Measurements from ENCODE around the gene INAFM1. TPM values are rescaled to one million over a fixed set of nuclear protein-coding genes. Genes with fewer than 3 reads are reported as not detected.
A peak's percentile ranks its signal among the peaks of the same experiment; 100 is the strongest.
"Not testable (repeated sequence)": the region's sequence is repeated elsewhere in the genome, so short reads cannot be mapped to it uniquely, and the experiment has no call there.

INAFM1 gene
- total RNA-seq, 1 donor from 2014 or later = 4.8 TPM

DNA sequence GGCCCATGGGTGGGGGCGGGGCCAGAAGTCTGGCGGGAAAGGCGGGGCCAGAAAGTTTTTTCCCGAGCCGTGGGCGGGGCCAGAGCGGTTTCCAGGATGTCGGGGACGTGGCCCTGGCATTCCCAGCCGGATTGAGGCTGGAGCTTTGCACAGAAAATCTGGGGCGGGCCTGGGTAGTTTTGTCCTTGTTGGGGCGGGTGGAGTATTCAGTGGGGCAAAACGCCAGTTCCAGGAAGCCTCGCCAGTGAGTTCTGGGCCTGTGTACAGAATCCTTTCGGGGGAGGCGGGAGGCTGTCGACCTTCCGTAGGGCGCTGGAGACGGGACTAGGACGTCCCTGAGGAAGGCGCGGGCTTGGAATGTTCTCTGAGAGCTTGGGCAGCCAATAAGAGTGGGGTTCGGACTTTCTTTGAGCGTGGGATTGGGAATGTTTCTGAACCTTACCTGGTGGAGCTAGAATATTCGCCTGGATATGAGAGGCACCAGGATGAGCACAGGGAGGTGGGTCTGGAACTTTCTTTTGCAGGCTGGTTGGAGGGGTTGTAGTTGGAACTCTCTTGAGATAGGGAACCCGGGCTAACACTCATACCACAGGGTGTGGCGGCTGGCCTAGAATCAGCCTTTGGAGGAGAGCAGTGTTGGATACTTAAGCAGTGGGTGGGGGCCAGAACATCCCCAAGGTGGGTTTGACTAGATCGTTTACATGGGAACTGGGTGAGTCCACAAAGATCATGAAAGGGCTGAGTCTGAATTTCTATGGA is 17.1 kb upstream of the INAFM1 start:
- peaks cover 24% of the 10 kb centered on the region for H3K27me3 Mint-ChIP-seq (ENCODE audit: unreplicated experiment)
- peak overlapping the region; percentile 93 for H3K4me3 Mint-ChIP-seq (ENCODE audit: unreplicated experiment)
- no peaks in the 10 kb centered on the region for H3K9me3 Mint-ChIP-seq (ENCODE audit: unreplicated experiment)
- peak overlapping the region; percentile 99 for H3K27ac Mint-ChIP-seq (ENCODE audit: unreplicated experiment)
- TF ChIP-seq, protein P1, sequence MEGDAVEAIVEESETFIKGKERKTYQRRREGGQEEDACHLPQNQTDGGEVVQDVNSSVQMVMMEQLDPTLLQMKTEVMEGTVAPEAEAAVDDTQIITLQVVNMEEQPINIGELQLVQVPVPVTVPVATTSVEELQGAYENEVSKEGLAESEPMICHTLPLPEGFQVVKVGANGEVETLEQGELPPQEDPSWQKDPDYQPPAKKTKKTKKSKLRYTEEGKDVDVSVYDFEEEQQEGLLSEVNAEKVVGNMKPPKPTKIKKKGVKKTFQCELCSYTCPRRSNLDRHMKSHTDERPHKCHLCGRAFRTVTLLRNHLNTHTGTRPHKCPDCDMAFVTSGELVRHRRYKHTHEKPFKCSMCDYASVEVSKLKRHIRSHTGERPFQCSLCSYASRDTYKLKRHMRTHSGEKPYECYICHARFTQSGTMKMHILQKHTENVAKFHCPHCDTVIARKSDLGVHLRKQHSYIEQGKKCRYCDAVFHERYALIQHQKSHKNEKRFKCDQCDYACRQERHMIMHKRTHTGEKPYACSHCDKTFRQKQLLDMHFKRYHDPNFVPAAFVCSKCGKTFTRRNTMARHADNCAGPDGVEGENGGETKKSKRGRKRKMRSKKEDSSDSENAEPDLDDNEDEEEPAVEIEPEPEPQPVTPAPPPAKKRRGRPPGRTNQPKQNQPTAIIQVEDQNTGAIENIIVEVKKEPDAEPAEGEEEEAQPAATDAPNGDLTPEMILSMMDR (IDR thresholded peaks at IDR 0.05; ENCODE audit: unreplicated experiment) = no peak
- no peak for DNase-seq (ENCODE audit: low spot score)
- peaks cover 19% of the 10 kb centered on the region for H3K4me1 Mint-ChIP-seq (ENCODE audit: unreplicated experiment)
- H3K36me3 Mint-ChIP-seq (ENCODE audit: low read depth, unreplicated experiment) = peaks cover 36% of the 10 kb centered on the region

DNA sequence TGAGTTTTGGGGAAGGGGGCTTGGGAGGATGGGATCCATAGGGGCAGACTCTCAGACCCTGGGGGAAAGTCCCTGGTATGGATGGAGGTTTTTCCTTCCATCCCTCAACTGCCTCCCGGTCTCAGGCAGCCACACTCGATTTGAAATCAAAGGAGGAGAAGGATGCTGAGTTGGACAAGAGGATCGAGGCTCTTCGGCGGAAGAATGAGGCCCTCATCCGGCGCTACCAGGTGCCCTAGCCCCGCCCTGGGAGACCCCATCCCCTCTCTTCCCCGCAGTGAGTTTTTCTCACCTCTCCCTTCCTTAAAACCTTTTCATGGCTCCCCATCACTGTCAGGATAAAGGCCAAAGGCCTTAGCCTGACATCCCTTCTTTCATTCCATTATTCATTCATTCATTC is 16.3 kb upstream of the INAFM1 start:
- Mint-ChIP-seq H3K9me3 (ENCODE audit: unreplicated experiment) (no peaks in the 10 kb centered on the region), H3K27me3 (ENCODE audit: unreplicated experiment) (peaks cover 24% of the 10 kb centered on the region)

DNA sequence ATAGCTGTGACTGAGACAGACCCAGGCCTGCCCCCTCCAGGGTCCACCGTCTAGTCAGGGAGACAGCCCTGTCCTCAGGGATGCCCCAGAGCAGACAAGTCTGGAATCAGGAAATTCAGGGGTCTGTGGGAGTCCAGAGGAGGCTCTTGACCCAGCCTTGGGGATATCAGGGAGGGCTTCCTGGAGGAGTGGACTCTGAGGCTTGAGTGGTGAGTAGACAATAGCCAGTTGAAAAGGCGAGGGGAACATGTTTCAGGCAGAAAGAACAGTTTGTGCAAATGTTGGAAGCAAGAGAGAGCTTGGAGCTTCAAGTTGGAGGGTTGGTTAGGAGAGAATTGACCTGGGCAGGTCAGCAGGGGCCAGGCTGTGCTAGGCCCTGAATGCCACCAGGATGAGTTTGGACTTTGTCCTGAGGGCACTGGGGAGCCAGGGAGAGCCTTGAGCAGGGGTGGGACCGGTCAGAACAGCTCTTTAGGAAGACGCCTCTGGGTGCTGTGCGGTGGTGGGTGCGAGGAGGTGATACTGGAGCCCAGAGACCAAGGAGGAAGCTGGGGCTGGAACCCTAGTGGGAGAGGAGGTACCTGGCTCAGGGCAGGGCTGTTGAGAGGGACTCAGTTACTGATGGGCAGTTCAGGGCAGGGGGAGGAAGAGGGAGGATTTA is 15.7 kb upstream of the INAFM1 start:
- Mint-ChIP-seq H3K4me3 (ENCODE audit: unreplicated experiment) (peak overlapping the region; percentile 75), H3K27me3 (ENCODE audit: unreplicated experiment) (peaks cover 24% of the 10 kb centered on the region), H3K27ac (ENCODE audit: unreplicated experiment) (no peak overlapping the region), H3K36me3 (ENCODE audit: low read depth, unreplicated experiment) (peaks cover 38% of the 10 kb centered on the region), H3K9me3 (ENCODE audit: unreplicated experiment) (no peaks in the 10 kb centered on the region), H3K4me1 (ENCODE audit: unreplicated experiment) (peaks cover 19% of the 10 kb centered on the region)
- TF ChIP-seq, protein P1 (IDR thresholded peaks at IDR 0.05; ENCODE audit: unreplicated experiment) = no peak
- DNase-seq (ENCODE audit: low spot score) = no peak

More for the DNA sequence above, 16.3 kb upstream of the INAFM1 start:
- no peak overlapping the region for H3K27ac Mint-ChIP-seq (ENCODE audit: unreplicated experiment)
- peaks cover 37% of the 10 kb centered on the region for H3K36me3 Mint-ChIP-seq (ENCODE audit: low read depth, unreplicated experiment)
- H3K4me3 Mint-ChIP-seq (ENCODE audit: unreplicated experiment) = peak overlapping the region; percentile 75
- DNase-seq (ENCODE audit: low spot score) = no peak
- TF ChIP-seq, protein P1 (IDR thresholded peaks at IDR 0.05; ENCODE audit: unreplicated experiment) = no peak
- H3K4me1 Mint-ChIP-seq (ENCODE audit: unreplicated experiment) = peaks cover 19% of the 10 kb centered on the region

DNA sequence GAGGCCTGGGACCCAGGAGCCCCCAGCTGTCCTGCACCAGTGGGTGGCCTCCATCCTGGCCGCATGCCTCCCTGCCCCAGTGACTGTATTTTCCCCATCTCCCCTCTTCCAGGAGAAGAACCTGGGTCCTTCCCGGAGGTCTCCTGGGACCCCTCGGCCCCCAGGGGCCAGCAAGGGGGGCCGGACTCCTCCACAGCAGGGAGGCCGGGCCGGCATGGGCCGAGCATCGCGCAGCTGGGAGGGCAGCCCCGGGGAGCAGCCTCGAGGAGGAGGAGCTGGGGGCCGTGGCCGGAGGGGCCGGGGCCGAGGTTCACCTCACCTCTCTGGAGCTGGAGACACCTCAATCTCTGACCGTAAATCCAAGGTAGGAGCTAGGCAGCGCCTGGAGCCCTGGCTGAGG is 14.2 kb upstream of the INAFM1 start:
- TF ChIP-seq, protein P1 (IDR thresholded peaks at IDR 0.05; ENCODE audit: unreplicated experiment) = no peak

DNA sequence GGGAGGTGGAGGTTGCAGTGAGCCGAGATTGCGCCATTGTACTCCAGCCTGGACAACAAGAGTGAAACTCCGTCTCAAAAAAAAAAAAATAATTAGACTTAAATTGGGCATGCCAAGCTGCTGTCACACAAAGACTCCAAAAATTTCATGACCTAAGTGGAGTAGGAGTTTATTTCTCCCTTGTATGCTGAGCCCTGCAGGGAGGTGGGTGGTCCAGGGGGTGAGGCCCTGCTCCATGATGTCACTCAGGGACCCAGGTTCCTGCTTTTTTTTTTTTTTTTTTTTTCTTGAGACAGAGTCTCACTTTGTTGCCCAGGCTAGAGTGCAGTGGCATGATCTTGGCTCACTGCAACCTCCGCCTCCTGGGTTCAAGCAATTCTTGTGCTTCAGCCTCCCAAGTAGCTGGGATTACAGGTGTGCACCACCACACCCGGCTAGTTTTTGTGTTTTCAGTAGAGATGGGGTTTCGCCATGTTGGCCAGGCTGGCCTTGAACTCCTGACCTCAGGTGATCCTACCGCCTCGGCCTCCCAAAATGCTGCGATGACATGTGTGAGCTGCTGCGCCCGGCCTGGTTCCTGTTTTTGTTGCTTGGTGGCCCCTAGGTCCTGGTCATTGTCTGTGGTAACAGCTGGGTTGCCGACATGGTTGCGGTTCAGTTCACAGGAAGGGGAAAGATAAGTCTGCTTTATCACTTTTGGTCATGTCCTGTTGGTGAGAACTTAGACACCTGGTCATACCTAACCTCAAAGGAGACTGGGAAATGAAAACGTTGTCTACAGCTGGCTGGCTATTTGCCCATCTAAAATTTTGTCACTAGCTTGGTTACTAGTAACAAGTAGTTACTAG is 12.5 kb upstream of the INAFM1 start:
- H3K27me3 Mint-ChIP-seq (ENCODE audit: unreplicated experiment) = peaks cover 22% of the 10 kb centered on the region
- not testable (repeated sequence) for DNase-seq (ENCODE audit: low spot score); H3K9me3 Mint-ChIP-seq (ENCODE audit: unreplicated experiment)
- H3K36me3 Mint-ChIP-seq (ENCODE audit: low read depth, unreplicated experiment) = peaks cover 58% of the 10 kb centered on the region
- H3K27ac Mint-ChIP-seq (ENCODE audit: unreplicated experiment) = peak overlapping the region; percentile 52
- peaks cover 19% of the 10 kb centered on the region for H3K4me1 Mint-ChIP-seq (ENCODE audit: unreplicated experiment)
- peak overlapping the region; percentile 37 for H3K4me3 Mint-ChIP-seq (ENCODE audit: unreplicated experiment)

More for the DNA sequence above, 14.2 kb upstream of the INAFM1 start:
- no peaks in the 10 kb centered on the region for H3K9me3 Mint-ChIP-seq (ENCODE audit: unreplicated experiment)
- H3K4me1 Mint-ChIP-seq (ENCODE audit: unreplicated experiment) = peaks cover 19% of the 10 kb centered on the region
- H3K27me3 Mint-ChIP-seq (ENCODE audit: unreplicated experiment) = peaks cover 23% of the 10 kb centered on the region
- H3K36me3 Mint-ChIP-seq (ENCODE audit: low read depth, unreplicated experiment) = peaks cover 45% of the 10 kb centered on the region
- no peak overlapping the region for H3K27ac Mint-ChIP-seq (ENCODE audit: unreplicated experiment)
- DNase-seq (ENCODE audit: low spot score) = no peak
- no peak overlapping the region for H3K4me3 Mint-ChIP-seq (ENCODE audit: unreplicated experiment)
